CD14-positive monocyte (primary cell): ENCODE results near the gene FOLR1. TPM values are rescaled to one million over a fixed set of nuclear protein-coding genes. Genes with fewer than 3 reads are reported as not detected.

Experiments used
- DNase-seq, 3 donors: peaks; one replicate each; pipeline ENCODE4 v3.0.0-alpha.2; 2011 to 2022
- H2AFZ ChIP-seq: 2 replicates; pipeline ENCODE4 v1.6.0; 2012; ENCODE audit warnings: mild to moderate bottlenecking, low read depth, low read length, inconsistent platforms; ENCODE audit not compliant: insufficient read depth, poor library complexity, severe bottlenecking
- H3K27ac ChIP-seq, 2 donors: 1 replicate in 1 of 2; 2 replicates in 1 of 2; pipeline ENCODE4 v1.5.1; 2012 to 2013; ENCODE audit warnings: low read length in 2 of 2, control low read depth in 1 of 2, inconsistent platforms in 1 of 2, low read depth in 1 of 2, mild to moderate bottlenecking in 1 of 2
- H3K27me3 ChIP-seq, 2 donors: one replicate each; pipeline versions ENCODE4 v1.6.0 to v1.6.1; 2011 to 2013; ENCODE audit warnings: low read length in 2 of 2; ENCODE audit not compliant: control insufficient read depth in 2 of 2, insufficient read depth in 2 of 2
- H3K36me3 ChIP-seq, 2 donors: replicated peaks in 1 of 2; 1 replicate in 1 of 2; 2 replicates in 1 of 2; pipeline versions ENCODE4 v1.5.1 to v1.6.1; 2012 to 2013; ENCODE audit warnings: low read length in 2 of 2, control low read depth in 1 of 2, inconsistent platforms in 1 of 2, mild to moderate bottlenecking in 1 of 2; ENCODE audit not compliant: insufficient read depth in 2 of 2, control insufficient read depth in 1 of 2
- H3K4me1 ChIP-seq, 2 donors: 1 replicate in 1 of 2; 2 replicates in 1 of 2; pipeline versions ENCODE4 v1.5.1 to v1.6.1; 2012 to 2013; ENCODE audit warnings: low read length in 2 of 2, control low read depth in 1 of 2, inconsistent platforms in 1 of 2, mild to moderate bottlenecking in 1 of 2, moderate library complexity in 1 of 2; ENCODE audit not compliant: insufficient read depth in 2 of 2, control insufficient read depth in 1 of 2
- H3K4me2 ChIP-seq: replicated peaks from 2 replicates; pipeline ENCODE3; 2012; ENCODE audit warnings: low read length, moderate library complexity, mild to moderate bottlenecking; ENCODE audit not compliant: poor library complexity, severe bottlenecking; ENCODE audit errors: extremely low read depth
- H3K4me3 ChIP-seq, 3 experiments: fragments of 200-600 bp in 1 of 3; sonication (generic) in 1 of 3; replicated peaks in 1 of 3; 1 replicate in 2 of 3; 2 replicates in 1 of 3; pipeline ENCODE4 v1.5.1; 2011 to 2013; ENCODE audit warnings: low read length in 3 of 3, mild to moderate bottlenecking in 3 of 3, control low read depth in 2 of 3, low read depth in 2 of 3, inconsistent platforms in 1 of 3, moderate library complexity in 1 of 3
- H3K79me2 ChIP-seq: 2 replicates; pipeline ENCODE4 v1.6.0; 2012; ENCODE audit warnings: mild to moderate bottlenecking, control low read depth, inconsistent platforms, low read length, moderate library complexity; ENCODE audit not compliant: insufficient read depth
- H3K9ac ChIP-seq: 2 replicates; pipeline ENCODE4 v1.6.0; 2017; ENCODE audit warnings: low read length, mild to moderate bottlenecking; ENCODE audit not compliant: insufficient read depth, poor library complexity, severe bottlenecking
- H3K9me3 ChIP-seq, 2 donors: replicated peaks in 1 of 2; 1 replicate in 1 of 2; 2 replicates in 1 of 2; pipeline versions ENCODE4 v1.5.1 to v1.6.1; 2012 to 2013; ENCODE audit warnings: low read length in 2 of 2, control low read depth in 1 of 2; ENCODE audit not compliant: control insufficient read depth in 1 of 2, insufficient read depth in 1 of 2
- H4K20me1 ChIP-seq: 2 replicates; pipeline ENCODE4 v1.6.0; 2012; ENCODE audit warnings: mild to moderate bottlenecking, low read length, control low read depth, moderate library complexity; ENCODE audit not compliant: insufficient read depth
- H3K27ac Mint-ChIP-seq, 7 donors: one replicate each; pipeline ENCODE4 v1.8.0; 2020; ENCODE audit warnings: mild to moderate bottlenecking in 7 of 7, mixed read lengths in 7 of 7, moderate library complexity in 6 of 7, inconsistent platforms in 2 of 7
- H3K27me3 Mint-ChIP-seq, 3 donors: one replicate each; pipeline ENCODE4 v1.8.0; 2021 to 2022; ENCODE audit warnings: low read depth in 3 of 3, mild to moderate bottlenecking in 3 of 3, mixed read lengths in 3 of 3, moderate library complexity in 3 of 3, inconsistent platforms in 1 of 3
- H3K36me3 Mint-ChIP-seq, 2 donors: one replicate each; pipeline ENCODE4 v1.8.0; 2020; ENCODE audit warnings: mixed read lengths in 2 of 2, inconsistent platforms in 1 of 2, mild to moderate bottlenecking in 1 of 2
- H3K4me1 Mint-ChIP-seq: one replicate; pipeline ENCODE4 v1.8.0; 2020; ENCODE audit warnings: mild to moderate bottlenecking, mixed read lengths
- H3K4me3 Mint-ChIP-seq, 2 donors: one replicate each; pipeline ENCODE4 v1.8.0; 2020; ENCODE audit warnings: mild to moderate bottlenecking in 2 of 2, mixed read lengths in 2 of 2, moderate library complexity in 1 of 2
- H3K9me3 Mint-ChIP-seq, 7 donors: one replicate each; pipeline ENCODE4 v1.8.0; 2020 to 2022; ENCODE audit warnings: mixed read lengths in 7 of 7, mild to moderate bottlenecking in 6 of 7, moderate library complexity in 6 of 7, inconsistent platforms in 2 of 7
- CTCF ChIP-seq: fragments of 200-600 bp; IDR thresholded peaks from one replicate; pipeline ENCODE4 v1.8.0; 2022; ENCODE audit warnings: antibody characterized with exemption, mild to moderate bottlenecking
- WGBS: methylation state at CpG from one replicate; pipeline ENCODE4 v1.1.5; 2013; ENCODE audit warnings: missing lambda C conversion rate; ENCODE audit not compliant: insufficient coverage; 5-methylcytosine and 5-hydroxymethylcytosine counted together
- intact Hi-C, 2 donors: fragments of 100-400 bp; cut with micrococcal nuclease; formaldehyde crosslinking; loops; one replicate each; pipeline versions ENCODE4 v1.15.0 to v1.15.1; 2023
- polyA plus RNA-seq, 3 donors: library from polyadenylated mRNA; depleted of rRNA in 1 of 3; unstranded in 2 of 3; stranded (reverse) in 1 of 3; fragments of 300-500 nt in 2 of 3; fragments of >200 nt in 1 of 3; fragmentation: Illumina TruSeq in 2 of 3; gene quantifications; 1 replicate in 2 of 3; 2 replicates in 1 of 3; pipeline ENCODE4 v1.2.3, GENCODE V29; 2012 to 2021

Gene FOLR1
- polyA plus RNA-seq, 3 donors: not detected

GRCh38 chr11:72157131-72157530 is 34.8 kb upstream of the FOLR1 start:
- H3K9ac ChIP-seq: no peak overlapping the region
- H3K4me2 ChIP-seq: no peak overlapping the region
- H3K4me1 Mint-ChIP-seq: no peaks in the 10 kb centered on the region
- H3K4me3 Mint-ChIP-seq: no peak overlapping the region
- no peak for DNase-seq
- intact Hi-C loops: no loop called here
- peaks cover 0 to 2% (median 0%) of the 10 kb centered on the region in 7 donors for H3K9me3 Mint-ChIP-seq
- H3K27ac Mint-ChIP-seq: no peak overlapping the region
- no peak overlapping the region for H3K27ac ChIP-seq
- TF ChIP-seq CTCF: no peak
- H3K27me3 ChIP-seq: no peaks in the 10 kb centered on the region
- H3K4me3 ChIP-seq: no peak overlapping the region
- no peaks in the 10 kb centered on the region for H3K36me3 Mint-ChIP-seq
- H3K36me3 ChIP-seq: no peaks in the 10 kb centered on the region
- peaks cover 4 to 13% (median 6%) of the 10 kb centered on the region in 3 donors for H3K27me3 Mint-ChIP-seq
- H3K4me1 ChIP-seq: no peaks in the 10 kb centered on the region
- no CpG with 5 or more reads among the region's 4 CpGs for WGBS
- no peaks in the 10 kb centered on the region for H3K9me3 ChIP-seq
- no peaks in the 10 kb centered on the region for H3K79me2 ChIP-seq
- no peak overlapping the region for H2AFZ ChIP-seq
- no peaks in the 10 kb centered on the region for H4K20me1 ChIP-seq

- no peaks in the 10 kb centered on the region for H3K79me2 ChIP-seq
- Mint-ChIP-seq H3K36me3 (no peaks in the 10 kb centered on the region), H3K27me3 (peaks cover 7 to 14% (median 9%) of the 10 kb centered on the region in 3 donors), H3K4me1 (no peaks in the 10 kb centered on the region), H3K27ac (no peak overlapping the region), H3K4me3 (no peak overlapping the region), H3K9me3 (peaks cover 0 to 2% (median 0%) of the 10 kb centered on the region in 7 donors)
- no peaks in the 10 kb centered on the region for H4K20me1 ChIP-seq
- no peak overlapping the region for H3K4me2 ChIP-seq
- no peak overlapping the region for H2AFZ ChIP-seq
- 83% methylated on average over 1 of the region's 2 CpGs for WGBS
- no peak for DNase-seq
- H3K36me3 ChIP-seq: no peaks in the 10 kb centered on the region
- no peaks in the 10 kb centered on the region for H3K4me1 ChIP-seq
- H3K4me3 ChIP-seq: no peak overlapping the region
- no peak overlapping the region for H3K27ac ChIP-seq
- H3K9ac ChIP-seq: no peak overlapping the region
- H3K9me3 ChIP-seq: no peaks in the 10 kb centered on the region
- intact Hi-C loops: no loop called here
- no peak for TF ChIP-seq CTCF
- H3K27me3 ChIP-seq: no peaks in the 10 kb centered on the region
Measured at GRCh38 chr11:72160319-72160718, 31.6 kb upstream of the FOLR1 start.
